Measurements from ENCODE around the gene RPTOR.
"Not testable (repeated sequence)": the region's sequence is repeated elsewhere in the genome, so short reads cannot be mapped to it uniquely, and the experiment has no call there.

RPTOR gene

DNA sequence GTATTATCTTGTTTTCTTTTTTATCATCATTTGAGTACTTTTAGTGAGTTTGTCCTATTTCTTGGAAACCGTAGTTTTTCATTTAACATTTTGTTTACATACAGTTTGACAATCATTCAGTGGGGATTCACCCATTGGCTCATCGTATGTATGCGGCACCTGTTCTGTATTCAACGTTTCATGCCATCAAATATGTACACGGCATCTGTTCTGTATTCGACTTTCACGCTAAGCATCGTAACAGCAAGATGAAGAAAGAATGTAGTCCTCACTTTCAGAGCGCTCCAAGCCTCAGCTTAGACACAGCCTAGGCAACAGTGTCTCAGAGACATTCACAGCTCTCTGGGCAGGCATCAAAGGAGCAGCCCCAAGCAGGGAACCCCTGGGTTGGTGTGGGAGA, 269.9 kb downstream of the RPTOR start:
- DNase-seq (ENCODE audit: low read depth in 2 of 2), result no peak

DNA sequence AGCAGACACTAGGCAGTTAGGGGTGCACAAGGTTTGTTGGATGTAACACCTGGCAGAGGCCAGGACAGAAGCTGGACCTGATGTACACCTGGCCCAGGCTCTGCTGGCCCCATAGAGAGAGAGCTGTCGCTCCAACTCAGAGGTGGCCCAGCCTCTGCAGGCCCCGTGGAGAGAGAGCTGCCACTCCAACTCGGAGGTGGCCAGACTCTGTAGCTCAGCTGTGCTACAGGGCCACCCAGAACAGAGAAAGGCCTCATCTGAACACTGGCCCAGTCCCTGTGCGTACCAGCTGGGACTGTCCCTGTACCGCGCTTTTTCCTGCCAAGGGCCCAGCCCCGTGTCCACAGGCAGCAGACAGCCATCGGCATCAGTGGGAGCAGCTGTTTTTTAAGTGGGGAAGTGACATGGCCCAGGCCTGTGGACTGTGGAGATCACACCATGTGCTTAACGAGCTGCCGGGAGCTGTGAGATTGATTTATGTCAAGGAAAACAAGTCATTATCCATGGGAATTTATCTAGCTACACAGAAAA, 270.6 kb downstream of the RPTOR start:
- DNase-seq (ENCODE audit: low read depth in 2 of 2), result no peak

GRCh38 chr17:80815718-80816117, 271.1 kb downstream of the RPTOR start:
- not testable (repeated sequence) for DNase-seq (ENCODE audit: low read depth in 2 of 2)

DNA sequence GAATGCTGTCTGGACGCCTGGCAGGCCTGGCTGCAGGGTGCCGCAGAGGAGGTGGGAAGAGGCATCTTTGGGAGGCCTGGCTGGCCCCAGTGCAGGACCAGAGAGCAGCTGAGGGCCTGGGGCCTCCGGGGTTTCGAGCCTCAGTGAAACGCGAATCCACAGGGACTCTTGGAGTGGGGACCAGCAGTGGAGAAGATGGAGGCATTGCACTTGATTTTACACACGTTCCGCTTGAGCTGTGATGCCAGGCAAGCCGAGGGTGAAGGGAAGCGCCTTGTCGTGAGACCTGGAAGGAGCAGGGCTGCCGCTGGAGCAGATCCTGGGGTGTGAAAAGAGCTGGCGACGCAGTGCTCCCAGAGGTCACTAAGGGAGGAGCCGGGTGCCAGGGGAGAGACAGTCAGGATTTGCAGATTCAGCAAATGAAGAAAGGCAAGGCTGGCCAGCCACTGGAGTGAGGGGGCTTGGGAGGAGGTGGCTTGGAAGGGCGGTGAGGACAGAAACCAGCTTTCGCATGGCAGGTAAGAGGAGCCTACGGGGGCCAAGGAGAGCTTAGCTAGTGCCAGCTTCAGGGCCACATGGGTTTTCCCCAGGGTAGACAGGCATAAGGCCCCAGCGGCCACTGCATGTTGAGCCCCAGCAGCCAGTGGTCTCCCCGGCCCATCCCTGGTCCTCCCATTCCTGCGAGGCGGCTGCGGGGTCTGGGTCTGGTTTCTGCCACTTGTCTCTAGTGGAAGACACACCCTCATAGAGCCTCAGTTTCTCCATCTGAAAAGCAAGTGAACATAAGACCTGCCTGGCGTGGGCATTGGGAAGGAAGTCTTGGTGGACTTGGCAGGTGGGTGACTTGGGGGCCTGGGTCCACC, 271.8 kb downstream of the RPTOR start:
- no peak for DNase-seq (ENCODE audit: low read depth in 2 of 2)

DNA sequence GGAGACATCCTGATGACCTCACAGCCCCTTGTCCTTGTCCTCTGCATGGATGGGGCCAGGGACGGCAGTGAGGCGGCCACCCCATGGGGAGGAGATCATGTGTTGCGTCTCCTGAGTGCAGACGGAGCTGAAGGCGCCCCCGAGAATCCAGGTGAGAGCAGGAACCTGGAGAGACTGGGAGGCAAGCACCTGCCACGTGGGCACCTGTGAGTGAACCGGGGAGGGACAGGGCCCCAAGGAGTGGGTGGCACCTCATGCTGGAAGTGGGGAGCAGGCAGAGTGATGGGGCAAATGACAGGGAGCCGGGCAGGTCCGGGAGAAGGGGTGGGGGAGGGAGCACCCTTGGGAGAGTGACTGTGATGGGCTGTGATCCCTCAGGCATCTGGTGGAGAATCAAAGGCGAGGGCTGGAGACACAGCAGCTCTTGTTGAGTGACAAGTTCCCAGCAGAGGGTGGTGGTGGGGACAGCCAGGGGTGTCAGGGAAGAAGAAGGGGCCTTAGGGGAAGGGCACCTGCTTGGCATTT, 272.7 kb downstream of the RPTOR start:
- no peak for DNase-seq (ENCODE audit: low read depth in 2 of 2)

DNA sequence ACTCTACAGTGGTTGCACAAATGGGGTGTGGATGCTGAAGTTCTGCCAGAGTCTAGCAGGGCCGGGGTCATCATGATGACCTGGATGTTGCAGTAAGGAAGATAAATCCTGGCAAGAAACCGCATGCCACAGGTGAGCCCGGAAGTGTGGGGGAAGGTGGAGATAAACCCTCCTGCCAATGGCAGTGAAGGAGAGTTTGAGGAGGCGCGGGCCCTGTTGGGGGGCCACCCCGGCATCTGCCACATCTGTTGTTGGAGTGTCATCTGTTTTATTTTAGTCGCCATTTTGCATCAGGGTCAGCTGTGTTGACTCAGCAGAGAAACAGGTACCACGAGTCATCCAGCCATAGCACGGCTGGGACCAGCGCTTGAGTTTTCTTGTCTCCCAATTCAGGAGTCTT, 273.2 kb downstream of the RPTOR start:
- no peak for DNase-seq (ENCODE audit: low read depth in 2 of 2)

- DNase-seq (ENCODE audit: low read depth in 2 of 2), result no peak
Observed at GRCh38 chr17:80818871-80819270, 274.2 kb downstream of the RPTOR start.

- DNase-seq (ENCODE audit: low read depth in 2 of 2), result no peak
Observed at GRCh38 chr17:80819422-80820164, 275.0 kb downstream of the RPTOR start.

DNA sequence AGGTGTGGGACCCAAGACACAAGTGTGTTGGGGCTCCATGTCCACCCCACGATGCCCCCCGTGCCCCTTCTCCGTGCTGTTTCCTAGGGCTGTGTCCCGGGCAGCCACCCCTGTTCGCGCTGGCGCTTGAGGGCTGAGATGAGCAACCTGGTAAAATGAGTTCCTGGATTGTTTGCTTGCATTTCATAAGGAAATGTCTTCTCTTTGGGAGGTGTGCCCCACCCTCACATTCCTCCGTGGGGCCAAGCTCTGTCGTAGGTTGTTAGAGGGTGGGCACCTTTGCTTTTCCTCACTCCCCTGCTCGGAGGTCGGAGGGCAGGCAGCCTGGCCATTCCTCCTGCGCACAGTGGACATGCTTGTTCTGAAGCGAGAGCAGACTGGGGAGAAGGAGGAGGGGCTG, 275.7 kb downstream of the RPTOR start:
- no peak for DNase-seq (ENCODE audit: low read depth in 2 of 2)

- DNase-seq (ENCODE audit: low read depth in 2 of 2), result no peak
Observed at GRCh38 chr17:80821546-80821945, 276.9 kb downstream of the RPTOR start.

GRCh38 chr17:80822021-80822699, 277.5 kb downstream of the RPTOR start:
- no peak for DNase-seq (ENCODE audit: low read depth in 2 of 2)

- no peak for DNase-seq (ENCODE audit: low read depth in 2 of 2)
Observed at GRCh38 chr17:80822700-80823410, 278.2 kb downstream of the RPTOR start.

DNA sequence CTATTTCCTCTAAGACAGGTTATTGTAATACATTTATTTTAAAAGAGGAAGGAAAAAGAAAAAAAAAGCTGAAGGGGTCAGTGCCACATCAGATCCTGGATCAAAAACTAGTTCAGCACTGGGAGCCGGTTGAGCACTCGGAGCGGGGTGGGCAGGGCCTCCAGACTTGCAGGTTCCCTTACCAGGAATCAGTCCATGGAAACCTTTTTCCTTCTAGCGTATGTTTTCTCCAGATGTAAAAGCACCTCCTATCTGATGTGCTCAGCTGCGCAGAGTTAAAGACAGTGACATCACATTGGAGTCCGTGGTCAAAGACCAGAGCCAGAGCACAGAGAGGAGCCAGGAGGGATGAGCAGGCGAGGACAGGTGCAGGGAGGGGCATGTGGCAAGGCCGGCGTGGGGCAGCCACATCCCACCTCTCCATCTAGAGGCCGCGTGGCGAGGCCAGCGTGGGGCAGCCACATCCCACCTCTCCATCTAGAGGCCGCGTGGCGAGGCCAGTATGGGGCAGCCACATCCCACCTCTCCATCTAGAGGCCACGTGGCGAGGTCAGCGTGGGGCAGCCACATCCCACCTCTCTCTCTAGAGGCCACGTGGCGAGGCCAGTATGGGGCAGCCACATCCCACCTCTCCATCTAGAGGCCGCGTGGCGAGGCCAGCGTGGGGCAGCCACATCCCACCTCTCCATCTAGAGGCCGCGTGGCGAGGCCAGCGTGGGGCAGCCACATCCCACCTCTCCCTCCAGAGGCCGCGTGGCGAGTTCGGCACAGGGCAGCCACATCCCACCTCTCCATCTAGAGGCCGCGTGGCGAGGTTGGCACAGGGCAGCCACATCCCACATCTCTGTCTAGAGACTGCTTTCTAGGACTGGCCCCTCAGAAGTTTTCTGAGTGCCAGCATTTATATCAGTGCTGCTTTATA, 280.2 kb downstream of the RPTOR start:
- DNase-seq (ENCODE audit: low read depth in 2 of 2), result no peak

DNA sequence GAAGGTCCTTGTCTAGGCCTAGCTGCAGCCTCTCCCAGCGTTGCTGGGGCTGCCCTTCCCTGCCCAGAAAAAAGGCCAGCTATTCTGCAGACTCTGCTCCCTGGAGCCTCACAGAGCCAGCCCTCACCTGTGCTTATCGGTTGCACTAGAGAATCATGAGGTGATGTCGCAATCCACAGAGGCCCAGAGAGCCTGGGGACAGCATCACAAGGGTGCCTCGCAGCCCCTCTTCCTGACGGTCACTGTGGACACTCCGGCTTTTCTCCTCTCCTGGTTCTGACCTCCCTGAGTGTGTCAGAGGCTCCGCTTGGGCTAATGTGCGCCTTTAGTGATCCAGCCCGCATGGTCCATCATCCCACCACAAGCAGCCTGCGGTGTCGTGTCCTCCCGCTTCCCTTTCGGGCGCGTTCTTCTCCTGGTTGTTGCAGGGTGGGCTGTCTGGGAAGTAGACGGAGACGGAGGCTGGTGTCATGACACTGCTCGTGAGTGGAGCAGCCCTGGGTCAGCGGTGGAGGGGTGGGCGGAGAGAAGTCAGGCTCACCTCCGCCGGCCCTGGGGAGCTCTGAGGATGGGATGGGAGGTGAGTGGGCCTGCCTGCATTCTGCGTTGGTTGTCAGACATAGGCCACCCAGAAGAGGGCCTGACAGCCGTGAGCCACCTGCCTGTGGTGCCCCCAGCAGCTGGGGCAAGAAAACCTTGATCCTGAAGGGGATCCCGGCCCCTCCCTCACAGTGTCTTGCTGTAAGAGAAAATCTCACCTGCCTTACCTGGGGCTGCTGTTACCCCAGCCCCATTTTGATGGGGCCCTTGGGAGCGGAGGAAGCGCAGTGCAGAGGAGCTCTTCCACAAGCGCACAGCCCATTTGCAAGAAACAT, 281.1 kb downstream of the RPTOR start:
- DNase-seq (ENCODE audit: low read depth in 2 of 2), result no peak

DNA sequence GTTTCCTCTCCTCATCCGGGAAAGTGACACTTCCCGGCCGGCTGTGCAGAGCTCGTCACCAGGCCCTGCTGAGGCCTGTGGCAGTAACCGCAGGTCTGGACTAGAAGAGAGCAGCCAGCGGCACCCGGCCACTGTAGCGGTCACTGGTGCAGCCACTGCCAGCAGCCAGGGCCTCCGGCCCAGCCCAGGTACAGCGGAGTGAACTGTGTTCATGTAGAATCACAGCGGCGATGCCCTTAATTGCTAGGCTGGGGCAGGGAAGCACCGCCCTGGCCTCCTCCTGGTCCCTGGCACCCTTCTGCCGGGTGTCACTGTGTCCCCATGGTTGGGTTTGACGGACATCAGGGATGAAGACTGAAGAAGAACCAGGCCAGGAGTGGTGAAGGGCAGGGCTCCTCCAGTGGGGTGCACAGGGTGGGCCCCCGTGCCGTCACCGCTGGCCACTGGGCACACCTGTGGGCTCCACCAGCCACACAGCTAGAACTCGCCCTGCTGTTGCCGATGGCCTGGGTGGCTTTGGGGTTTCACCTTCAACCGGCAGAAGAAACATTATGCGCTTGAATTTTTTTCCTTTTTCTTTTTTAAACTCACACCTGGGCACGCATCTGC, 281.8 kb downstream of the RPTOR start:
- DNase-seq (ENCODE audit: low read depth in 2 of 2), result no peak

DNA sequence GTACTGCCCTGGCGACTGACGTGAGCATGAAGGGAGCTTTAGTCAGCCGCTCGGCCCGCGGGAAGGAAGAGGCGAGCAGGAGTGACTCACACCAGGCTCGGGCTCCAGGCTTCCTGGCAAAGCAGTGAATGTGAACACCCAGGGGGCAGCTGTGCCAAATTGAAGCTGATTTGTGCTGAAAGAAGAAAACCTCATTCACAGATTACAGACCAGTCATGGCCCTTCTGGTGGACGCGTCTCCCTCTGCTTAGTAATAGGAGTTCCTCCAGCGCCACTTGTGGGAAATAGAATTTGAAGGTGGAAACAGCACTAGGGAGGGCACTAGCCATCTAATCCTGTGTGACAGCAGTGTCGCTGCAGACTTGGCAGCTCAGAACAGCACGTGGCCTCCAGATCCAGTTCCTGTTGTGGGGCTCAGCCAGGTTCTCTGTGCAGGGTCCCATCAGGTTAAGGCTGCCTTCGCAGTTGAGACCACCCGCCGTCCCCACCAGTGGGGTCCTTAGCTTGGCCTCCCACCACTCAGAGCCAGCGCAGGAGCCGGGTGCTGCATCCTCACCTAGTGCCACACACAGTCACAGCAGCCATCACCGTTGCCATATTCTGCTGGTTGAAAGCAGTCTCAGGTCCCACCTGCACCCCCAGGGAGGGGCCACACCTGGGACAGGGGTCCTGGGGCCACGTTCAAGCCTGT, 282.5 kb downstream of the RPTOR start:
- DNase-seq (ENCODE audit: low read depth in 2 of 2), result no peak

- DNase-seq (ENCODE audit: low read depth in 2 of 2), result no peak
Observed at GRCh38 chr17:80827646-80828643, 283.3 kb downstream of the RPTOR start.
